GM19193 (cell line): ENCODE data around the gene TRPM5.

ENCODE experiments used
- POLR2A ChIP-seq: IDR thresholded peaks from 4 replicates; pipeline ENCODE4 v1.6.1; 2011; ENCODE audit not compliant: insufficient read depth, insufficient read length; ENCODE audit errors: extremely low read depth

The TRPM5 gene

DNA sequence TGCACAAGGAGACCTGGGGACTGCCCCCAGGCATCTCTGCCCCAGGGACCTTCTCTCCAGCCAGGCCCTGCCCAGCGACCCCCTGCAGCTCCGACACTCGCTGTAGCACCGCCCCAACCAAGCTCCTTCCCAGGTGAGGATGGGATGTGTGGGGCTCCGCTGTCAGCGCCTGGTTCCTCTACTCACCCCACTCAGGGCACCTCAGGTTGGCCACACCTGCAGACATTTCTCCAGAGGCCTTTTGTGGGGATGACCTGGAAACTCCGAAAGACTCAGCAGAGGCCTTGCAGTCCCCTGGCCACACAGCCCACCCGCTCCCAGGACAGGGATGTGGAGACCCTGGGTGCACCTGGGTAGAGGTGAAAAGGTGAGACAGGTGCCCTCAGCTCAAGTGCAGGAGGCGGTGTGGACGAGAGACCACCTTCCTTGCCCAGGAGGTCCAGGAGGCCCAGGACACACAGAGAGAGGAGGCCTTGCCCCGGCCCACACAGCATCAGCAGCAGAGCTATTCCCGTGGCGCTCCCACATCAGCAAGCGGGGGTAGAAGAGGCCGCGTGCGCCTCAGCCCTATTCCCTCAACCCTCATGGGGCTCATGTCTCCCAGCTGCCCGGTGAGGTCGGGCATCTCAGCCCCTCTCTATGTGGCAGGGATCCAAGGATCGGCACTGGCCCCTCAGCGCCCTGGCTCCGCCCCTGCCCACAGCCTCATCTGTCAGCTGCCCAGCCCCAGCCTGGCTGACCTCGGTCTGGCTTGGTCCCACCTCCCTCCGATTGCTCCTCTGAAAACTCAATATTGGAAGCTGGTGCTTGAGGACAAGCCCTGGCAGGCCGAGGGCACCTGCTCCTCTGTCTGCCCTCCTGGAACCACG is 20.9 kb downstream of the TRPM5 start:
- TF ChIP-seq POLR2A, result no peak

DNA sequence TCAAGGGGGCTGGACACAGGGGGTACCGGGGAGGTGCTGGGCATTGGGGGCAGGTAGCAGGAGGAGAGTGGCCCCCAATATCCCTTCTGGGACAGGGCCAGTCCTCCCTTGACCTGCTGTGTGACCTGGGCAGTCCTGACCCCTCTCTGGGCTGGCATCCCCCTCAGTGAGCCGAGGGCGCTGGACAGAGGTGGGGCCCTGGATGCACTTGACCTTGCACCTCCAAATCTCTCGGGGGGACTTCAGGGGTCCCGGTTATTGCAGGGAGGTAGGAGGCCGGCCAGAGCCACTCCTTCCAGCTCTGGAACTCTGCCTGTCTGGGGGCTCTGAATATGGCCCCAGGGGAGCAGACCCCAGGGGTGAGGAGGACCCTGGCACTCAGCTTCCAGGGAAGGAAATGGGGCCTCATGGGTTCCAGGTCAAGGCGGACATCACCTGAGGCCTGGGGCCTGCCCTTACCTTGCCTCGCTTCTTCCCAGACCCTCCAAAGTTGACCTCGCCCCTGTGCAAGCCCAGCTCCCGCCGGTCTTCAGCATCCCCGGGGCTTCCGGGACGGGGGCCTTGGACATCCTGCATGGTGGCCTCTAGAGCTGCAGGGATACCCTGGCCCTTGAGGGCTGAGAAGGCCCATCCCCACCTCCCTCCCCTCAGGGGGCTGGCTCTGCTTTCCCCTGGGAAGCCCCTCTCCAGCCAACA is 21.7 kb downstream of the TRPM5 start:
- TF ChIP-seq POLR2A, result no peak

GRCh38 chr11:2421996-2422395 is 22.3 kb downstream of the TRPM5 start:
- TF ChIP-seq POLR2A, result no peak

GRCh38 chr11:2421226-2421994 is 22.9 kb downstream of the TRPM5 start:
- no peak for TF ChIP-seq POLR2A

DNA sequence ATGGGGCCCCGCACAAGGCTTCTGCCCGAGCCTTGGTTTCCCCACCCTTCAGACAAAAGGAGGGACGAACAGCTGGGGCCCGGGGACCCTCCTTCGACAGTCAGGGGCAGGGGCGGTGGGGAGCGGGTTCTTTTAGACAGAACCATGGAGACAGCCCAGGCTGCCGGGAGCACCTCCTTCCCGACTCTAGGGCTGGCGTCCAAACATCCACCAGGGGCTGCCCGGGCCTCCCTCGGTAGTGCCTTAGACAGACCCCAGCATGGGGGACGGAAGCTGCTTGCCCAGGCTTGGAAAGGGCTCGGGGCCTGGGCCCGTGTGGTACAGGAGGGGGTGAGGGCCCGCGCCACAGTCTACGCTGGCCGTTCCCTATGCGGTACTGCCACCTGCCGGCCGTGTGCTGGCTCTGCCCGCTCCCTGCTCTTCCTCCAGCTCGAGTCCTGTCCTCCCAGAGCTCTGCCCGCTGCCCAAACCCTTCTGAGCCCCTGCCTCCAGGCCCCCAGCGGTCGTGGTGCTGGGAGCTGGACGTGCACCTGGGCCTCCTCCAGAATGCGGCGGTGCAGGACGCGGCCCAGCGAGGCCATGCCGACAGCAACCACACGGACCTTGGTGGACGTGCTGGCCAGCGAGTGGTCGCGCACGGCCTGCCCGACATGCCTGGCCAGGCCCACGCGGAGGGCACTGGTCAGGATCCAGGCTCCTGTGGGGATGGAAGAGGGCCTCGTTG is 23.6 kb downstream of the TRPM5 start:
- no peak for TF ChIP-seq POLR2A

GRCh38 chr11:2419638-2420501 is 24.4 kb downstream of the TRPM5 start:
- no peak for TF ChIP-seq POLR2A

DNA sequence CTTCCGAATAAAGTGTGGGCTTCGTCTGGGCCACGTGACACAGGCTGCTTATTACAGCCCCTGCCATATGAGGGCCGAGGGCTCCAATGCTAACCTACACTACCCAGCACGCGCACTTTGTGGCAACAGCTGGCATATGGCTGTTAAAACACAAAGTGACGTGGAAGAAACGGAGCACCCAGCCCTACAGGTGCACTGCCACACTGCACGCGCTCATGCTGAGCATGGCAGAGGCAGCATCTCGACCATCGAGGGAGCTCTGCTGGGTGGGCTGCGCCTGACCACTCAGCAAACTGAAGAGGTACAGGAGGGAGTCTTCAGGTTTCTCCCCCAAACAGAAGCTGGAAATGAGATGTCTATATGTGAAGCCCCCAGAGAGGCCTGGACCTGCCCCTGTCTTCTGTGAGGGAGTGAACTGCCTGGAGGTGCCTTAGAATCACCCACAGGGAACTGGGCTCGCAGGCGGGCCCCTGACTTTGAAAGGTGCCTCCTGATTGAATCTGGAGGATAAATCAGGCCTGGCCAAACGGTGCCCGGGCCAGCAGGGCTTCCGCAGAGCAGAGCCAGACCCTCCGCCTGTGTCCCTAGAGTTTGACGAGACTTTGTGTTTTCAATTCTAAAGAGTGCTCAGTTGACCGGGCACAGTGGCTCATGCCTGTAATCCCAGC is 25.5 kb downstream of the TRPM5 start:
- TF ChIP-seq POLR2A, result no peak

- no peak for TF ChIP-seq POLR2A
These were observed 26.2 kb downstream of the TRPM5 start for GRCh38 chr11:2417856-2418692.

DNA sequence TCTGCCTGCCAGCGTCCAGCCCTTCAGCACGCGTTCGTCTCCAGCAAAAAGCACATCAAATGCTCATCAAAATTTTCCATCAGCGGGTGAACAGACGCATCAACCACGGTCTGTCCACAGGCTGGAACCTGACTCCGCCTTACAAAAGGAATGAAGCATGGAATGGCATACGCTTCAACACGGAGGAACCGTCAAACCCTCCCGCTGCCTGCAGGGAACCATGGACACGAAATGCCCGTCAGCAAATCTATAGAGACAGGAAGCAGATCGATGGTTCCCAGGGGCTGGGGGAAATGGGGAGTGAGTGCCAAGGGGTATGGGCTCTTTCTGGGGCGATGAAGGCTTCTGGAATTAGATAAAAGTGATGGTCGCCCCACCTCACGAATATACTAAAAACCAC is 27.5 kb downstream of the TRPM5 start:
- TF ChIP-seq POLR2A, result no peak

- no peak for TF ChIP-seq POLR2A
These were observed 28.5 kb downstream of the TRPM5 start for GRCh38 chr11:2415601-2416380.

DNA sequence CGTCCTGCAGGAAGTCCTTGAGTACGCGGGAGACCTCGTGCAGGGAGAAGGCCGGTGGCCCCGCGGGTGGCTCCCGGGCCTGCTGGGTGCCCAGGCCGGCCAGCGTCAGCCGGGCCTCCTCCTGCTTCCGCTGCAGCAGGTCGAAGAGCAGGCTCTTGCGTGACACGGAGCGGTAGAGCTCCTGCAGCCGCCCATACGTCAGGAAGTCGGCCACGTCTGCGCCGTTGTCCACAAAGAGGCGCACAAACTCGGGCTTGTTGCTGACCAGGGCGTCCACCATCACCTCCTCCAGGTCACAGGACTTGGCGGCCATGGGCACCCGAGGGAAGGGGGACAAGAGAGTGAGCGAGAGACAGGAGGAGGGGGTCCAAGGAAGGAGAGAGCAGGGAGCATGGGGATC is 29.1 kb downstream of the TRPM5 start:
- no peak for TF ChIP-seq POLR2A

DNA sequence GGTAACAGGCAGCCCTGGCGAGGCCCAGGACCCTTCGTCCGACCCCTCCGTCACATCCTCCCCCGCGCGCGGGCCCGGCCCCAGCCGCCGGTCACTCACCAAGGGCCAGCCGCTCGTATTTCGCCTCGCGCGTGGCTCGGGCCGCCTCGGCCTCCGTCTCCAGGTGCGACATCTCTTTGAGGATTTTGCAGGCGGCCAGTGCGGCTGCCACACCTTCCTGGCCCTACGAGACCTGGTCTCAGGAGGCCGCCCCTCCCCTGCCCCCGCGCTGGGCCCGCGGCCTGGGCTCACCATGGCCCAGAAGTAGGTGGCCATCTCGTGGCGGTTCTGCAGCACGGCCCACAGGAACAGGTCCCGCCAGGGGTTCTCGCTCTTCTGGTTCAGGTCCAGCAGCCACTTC is 29.7 kb downstream of the TRPM5 start:
- no peak for TF ChIP-seq POLR2A
